Adrenal gland (tissue), 12 donors: ENCODE data around the gene SLC27A5. TPM values are rescaled to one million over a fixed set of nuclear protein-coding genes. Genes with fewer than 3 reads are reported as not detected.

Source experiments
- DNase-seq, 7 donors: peaks; one replicate each; pipeline ENCODE4 v3.0.0-alpha.2; 2019 to 2020
- H3K27ac ChIP-seq, 5 donors: fragments of 200-600 bp; sonication (generic) in 4 of 5; 1 replicate in 3 of 5; 2 replicates in 2 of 5; pipeline versions ENCODE4 v1.5.1 to v1.8.0; 2016 to 2020; ENCODE audit warnings: mild to moderate bottlenecking in 1 of 5
- H3K27me3 ChIP-seq: fragments of 200-600 bp; 2 replicates; pipeline ENCODE4 v1.8.0; 2021
- H3K36me3 ChIP-seq, 2 donors: fragments of 200-600 bp; replicated peaks in 1 of 2; 1 replicate in 1 of 2; 2 replicates in 1 of 2; pipeline versions ENCODE4 v1.5.1 to v1.8.0; 2018 to 2022
- H3K4me1 ChIP-seq, 2 donors: fragments of 200-600 bp; replicated peaks in 1 of 2; 1 replicate in 1 of 2; 2 replicates in 1 of 2; pipeline versions ENCODE4 v1.5.1 to v1.8.0; 2018 to 2021
- H3K4me3 ChIP-seq, 4 donors: fragments of 200-600 bp; sonication (generic) in 3 of 4; one replicate each; pipeline ENCODE4 v1.5.1; 2016 to 2018
- H3K9me3 ChIP-seq, 3 donors: fragments of 200-600 bp; sonication (generic) in 1 of 3; replicated peaks in 1 of 3; 1 replicate in 2 of 3; 2 replicates in 1 of 3; pipeline versions ENCODE4 v1.5.1 to v1.8.0; 2016 to 2021
- CTCF ChIP-seq, 6 experiments: fragments of 450-650 bp in 4 of 6; fragments of 200-600 bp in 2 of 6; sonication (generic) in 1 of 6; IDR thresholded peaks; 1 replicate in 5 of 6; 2 replicates in 1 of 6; pipeline versions ENCODE4 v1.5.1 to v1.8.0; 2016 to 2021; ENCODE audit warnings: antibody characterized with exemption in 6 of 6, mild to moderate bottlenecking in 2 of 6, moderate library complexity in 1 of 6
- POLR2A ChIP-seq, 2 donors: fragments of 450-650 bp; IDR thresholded peaks; one replicate each; pipeline ENCODE4 v1.6.1; 2017; ENCODE audit warnings: antibody characterized with exemption in 2 of 2, mild to moderate bottlenecking in 2 of 2, moderate library complexity in 1 of 2
- WGBS, 4 donors: extraction: QIAGEN DNeasy Blood & Tissue Kit in 2 of 4; methylation state at CpG; one replicate each; pipeline versions ENCODE4 v1.1.5 to v1.1.7; 2013 to 2017; 5-methylcytosine and 5-hydroxymethylcytosine counted together
- intact Hi-C, 2 donors: fragments of 100-400 bp; cut with DNase I; formaldehyde crosslinking; loops; one replicate each; pipeline versions ENCODE4 v1.14.1 to v1.15.0; 2022 to 2023
- polyA plus RNA-seq, 3 donors: library from polyadenylated mRNA; stranded (reverse); fragments of 200-250 nt in 2 of 3; fragments of 350-450 nt in 1 of 3; fragmentation: Illumina TruSeq in 1 of 3; extraction: RNeasy Lipid Tissue Mini Kit (QIAGEN cat#74804) in 1 of 3; gene quantifications; one replicate each; pipeline ENCODE4 v1.2.3, GENCODE V29; 2013 to 2014
- total RNA-seq, 9 donors: library from RNA; depleted of rRNA in 4 of 9; stranded (reverse); fragments of >200 nt in 4 of 9; fragments of 120-200 nt in 1 of 9; fragmentation: NEBNext Ultra II Directional in 1 of 9; extraction: Animal tissue kit (Norgen Biotek cat#: 25700) in 1 of 9; gene quantifications; one replicate each; pipeline versions ENCODE4 v1.1.0 to v1.2.4, GENCODE V29; 2013 to 2023
- donor health status: healthy with polysubstance abuse.
- donor health status: Bipolar disorder and iron deficiency.
- donor health status: DM: yes; HTN: yes; CAD: no.
- donor health status: DM: no; HTN: no; CAD: no.
- donor health status: DM: no; HTN: no; CAD: no.
- donor health status: DM: yes; HTN: yes; CAD: no.

Gene SLC27A5
- total and polyA plus RNA-seq, 12 donors, result 3.8 to 18.3 (median 9.1) TPM

GRCh38 chr19:58546019-58546530 is 34.3 kb upstream of the SLC27A5 start:
- intact Hi-C loops, result no loop called here
- whole genome bisulfite sequencing, 4 donors, result 9 to 20% (median 11%) methylated on average over 1 of the region's 1 CpG
- Histone ChIP-seq H3K27ac (peak overlapping the region in 1 of 5 donors; percentile 95), H3K36me3 (peaks cover 0 to 41% of the 10 kb centered on the region in 2 donors), H3K27me3 (no peaks in the 10 kb centered on the region), H3K4me1 (peaks cover 19 to 30% of the 10 kb centered on the region in 2 donors), H3K9me3 (no peaks in the 10 kb centered on the region), H3K4me3 (peak overlapping the region in 2 of 4 donors; percentile 59 to 96)
- no peak for TF ChIP-seq CTCF (IDR thresholded peaks at IDR 0.05)
- no peak for TF ChIP-seq POLR2A (IDR thresholded peaks at IDR 0.05)
- DNase-seq, result no peak

- intact Hi-C loops, result no loop called here
- peak overlapping the region in 3 of 5 donors; percentile 85 to 97 (median 95) for H3K27ac ChIP-seq
Observed at GRCh38 chr19:58545286-58546018, 33.7 kb upstream of the SLC27A5 start.

GRCh38 chr19:58544591-58545285 is 32.9 kb upstream of the SLC27A5 start:
- peak in 4 of 7 donors; percentile 56 to 66 (median 58) for DNase-seq
- intact Hi-C loops, result no loop called here
- Histone ChIP-seq H3K9me3 (no peaks in the 10 kb centered on the region), H3K36me3 (peaks cover 0 to 28% of the 10 kb centered on the region in 2 donors), H3K4me3 (peak overlapping the region; percentile 10 to 96 (median 73)), H3K4me1 (peaks cover 19 to 30% of the 10 kb centered on the region in 2 donors), H3K27me3 (no peaks in the 10 kb centered on the region), H3K27ac (peak overlapping the region in 4 of 5 donors; percentile 85 to 97 (median 96))
- WGBS, 4 donors, result 0 to 1% (median 0%) methylated on average over 25 to 87 of the region's 92 CpGs
- TF ChIP-seq CTCF (IDR thresholded peaks at IDR 0.05) (no peak), POLR2A (IDR thresholded peaks at IDR 0.05) (no peak)

More at GRCh38 chr19:58545286-58546018, 33.7 kb upstream of the SLC27A5 start:
- peaks cover 19 to 30% of the 10 kb centered on the region in 2 donors for H3K4me1 ChIP-seq
- WGBS, 4 donors, result 6 to 10% (median 9%) methylated on average over 16 to 21 of the region's 21 CpGs
- H3K36me3 ChIP-seq, result peaks cover 0 to 35% of the 10 kb centered on the region in 2 donors
- H3K27me3 ChIP-seq, result no peaks in the 10 kb centered on the region
- DNase-seq, result peak in 2 of 7 donors; percentile 35 to 47
- H3K4me3 ChIP-seq, result peak overlapping the region; percentile 10 to 96 (median 73)
- H3K9me3 ChIP-seq, result no peaks in the 10 kb centered on the region
- TF ChIP-seq CTCF (IDR thresholded peaks at IDR 0.05) (no peak), POLR2A (IDR thresholded peaks at IDR 0.05) (no peak)
